Measurements from ENCODE around the gene GNAI3.

GNAI3 gene

DNA sequence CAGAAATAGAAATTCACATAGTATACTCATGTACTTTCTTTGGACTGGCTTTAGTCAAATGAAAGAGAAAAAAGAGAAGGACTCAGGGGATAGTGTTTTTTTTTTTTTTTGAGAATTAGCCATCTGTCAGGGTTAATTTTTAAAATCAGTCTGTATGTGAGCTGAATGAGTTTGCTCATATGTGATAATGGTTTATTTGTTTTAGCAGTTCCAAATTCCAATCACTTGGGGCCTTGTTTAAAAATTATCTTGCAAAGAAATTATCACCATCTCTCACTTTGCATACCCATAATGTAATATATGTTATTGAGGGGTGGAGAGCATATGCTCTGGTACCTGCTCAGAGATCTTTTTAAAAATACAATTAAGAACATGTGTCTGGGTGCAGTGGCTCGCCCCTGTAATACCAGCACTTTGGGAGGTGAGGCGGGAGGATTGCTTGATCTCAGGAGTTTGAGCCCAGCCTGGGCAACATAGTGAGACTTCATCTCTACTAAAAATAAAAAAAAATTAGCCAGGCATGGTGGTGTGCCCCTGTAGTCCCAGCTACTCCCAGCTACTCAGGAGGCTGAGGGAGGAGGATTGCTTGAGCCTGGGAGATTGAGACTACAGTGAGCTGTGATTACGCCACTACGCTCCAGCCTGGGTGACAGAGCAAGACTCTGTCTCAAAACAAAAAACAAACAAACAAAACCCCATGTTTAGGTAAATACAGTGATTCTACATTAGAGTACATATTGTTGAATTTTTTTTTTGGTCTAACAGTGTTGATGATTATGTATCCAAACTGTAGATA, 19.7 kb downstream of the GNAI3 start:
- Histone ChIP-seq H3K27me3 (replicated peaks; ENCODE audit: control insufficient read depth, insufficient read depth, low read length, poor library complexity, severe bottlenecking) (no peaks in the 10 kb centered on the region), H3K4me3 (ENCODE audit: insufficient read depth, low read depth, low read length, poor library complexity, severe bottlenecking) (no peak overlapping the region), H3K9me3 (ENCODE audit: control insufficient read depth, low read length) (no peaks in the 10 kb centered on the region), H3K36me3 (ENCODE audit: control insufficient read depth, insufficient read depth, low read length) (no peaks in the 10 kb centered on the region), H3K4me1 (ENCODE audit: control insufficient read depth, insufficient read depth, low read length, poor library complexity, severe bottlenecking) (peaks cover 13% of the 10 kb centered on the region), H3K27ac (ENCODE audit: insufficient read depth, low read length, poor library complexity, severe bottlenecking) (no peak overlapping the region)
- no peak for DNase-seq

DNA sequence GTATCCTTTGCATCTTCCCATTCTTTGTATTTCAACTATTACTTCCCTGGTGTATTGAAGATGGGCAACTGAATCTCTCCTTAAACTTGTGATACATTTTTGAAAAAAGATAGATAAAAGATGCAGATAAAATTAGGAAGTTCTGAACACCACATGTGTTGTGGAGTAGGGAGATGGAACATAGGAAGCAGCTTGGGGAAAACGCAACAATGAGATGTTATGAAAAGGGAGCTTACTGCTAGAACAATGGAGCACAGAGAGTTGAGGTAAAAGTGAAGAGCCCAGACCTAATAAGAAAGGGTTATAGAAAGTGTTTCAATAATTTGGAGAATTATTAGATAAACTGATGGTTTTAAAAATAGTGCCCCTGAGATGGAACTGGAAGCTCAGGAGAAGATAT, 20.9 kb downstream of the GNAI3 start:
- Histone ChIP-seq H3K27ac (ENCODE audit: insufficient read depth, low read length, poor library complexity, severe bottlenecking) (no peak overlapping the region), H3K27me3 (replicated peaks; ENCODE audit: control insufficient read depth, insufficient read depth, low read length, poor library complexity, severe bottlenecking) (no peaks in the 10 kb centered on the region), H3K4me1 (ENCODE audit: control insufficient read depth, insufficient read depth, low read length, poor library complexity, severe bottlenecking) (peaks cover 2% of the 10 kb centered on the region), H3K36me3 (ENCODE audit: control insufficient read depth, insufficient read depth, low read length) (no peaks in the 10 kb centered on the region), H3K4me3 (ENCODE audit: insufficient read depth, low read depth, low read length, poor library complexity, severe bottlenecking) (no peak overlapping the region), H3K9me3 (ENCODE audit: control insufficient read depth, low read length) (no peaks in the 10 kb centered on the region)
- no peak for DNase-seq

DNA sequence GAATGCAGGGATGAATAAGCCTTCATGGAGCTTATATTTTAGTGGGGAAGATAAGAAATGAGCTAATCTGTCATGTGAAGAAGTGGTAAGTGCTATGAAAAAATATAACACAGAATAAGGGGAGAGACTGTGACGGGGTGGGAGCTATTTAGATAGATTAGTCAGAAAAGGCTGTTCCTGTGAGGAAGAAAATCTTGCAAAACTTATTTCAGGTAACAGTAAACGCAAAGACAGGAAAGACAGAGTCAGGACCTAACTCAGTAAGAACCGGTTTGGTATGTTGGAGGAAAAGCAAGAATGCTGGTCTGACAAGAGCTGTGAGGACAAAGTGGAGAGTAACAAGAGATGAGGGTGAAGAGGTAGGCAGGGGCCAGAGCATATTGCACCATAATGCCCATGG, 22.0 kb downstream of the GNAI3 start:
- Histone ChIP-seq H3K9me3 (ENCODE audit: control insufficient read depth, low read length) (no peaks in the 10 kb centered on the region), H3K27ac (ENCODE audit: insufficient read depth, low read length, poor library complexity, severe bottlenecking) (no peak overlapping the region), H3K4me3 (ENCODE audit: insufficient read depth, low read depth, low read length, poor library complexity, severe bottlenecking) (no peak overlapping the region), H3K4me1 (ENCODE audit: control insufficient read depth, insufficient read depth, low read length, poor library complexity, severe bottlenecking) (peaks cover 2% of the 10 kb centered on the region), H3K36me3 (ENCODE audit: control insufficient read depth, insufficient read depth, low read length) (no peaks in the 10 kb centered on the region), H3K27me3 (replicated peaks; ENCODE audit: control insufficient read depth, insufficient read depth, low read length, poor library complexity, severe bottlenecking) (no peaks in the 10 kb centered on the region)
- no peak for DNase-seq

DNA sequence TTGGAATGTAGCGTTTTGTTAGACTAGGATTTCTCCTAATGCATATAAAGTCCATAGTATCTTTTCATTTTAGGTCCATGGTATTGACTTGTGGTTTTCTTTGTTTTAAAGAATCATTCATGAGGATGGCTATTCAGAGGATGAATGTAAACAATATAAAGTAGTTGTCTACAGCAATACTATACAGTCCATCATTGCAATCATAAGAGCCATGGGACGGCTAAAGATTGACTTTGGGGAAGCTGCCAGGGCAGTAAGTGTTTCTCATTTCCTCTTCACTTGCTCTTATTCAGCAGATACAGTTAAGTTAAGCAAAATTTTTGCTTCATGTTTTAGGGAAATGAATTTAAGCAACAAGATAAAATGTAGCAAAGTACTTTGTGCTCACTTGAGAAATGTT, 25.4 kb downstream of the GNAI3 start:
- no peak overlapping the region for H3K4me3 ChIP-seq (ENCODE audit: insufficient read depth, low read depth, low read length, poor library complexity, severe bottlenecking)
- no peaks in the 10 kb centered on the region for H3K4me1 ChIP-seq (ENCODE audit: control insufficient read depth, insufficient read depth, low read length, poor library complexity, severe bottlenecking)
- no peaks in the 10 kb centered on the region for H3K9me3 ChIP-seq (ENCODE audit: control insufficient read depth, low read length)
- H3K27me3 ChIP-seq (replicated peaks; ENCODE audit: control insufficient read depth, insufficient read depth, low read length, poor library complexity, severe bottlenecking) = no peaks in the 10 kb centered on the region
- no peak overlapping the region for H3K27ac ChIP-seq (ENCODE audit: insufficient read depth, low read length, poor library complexity, severe bottlenecking)
- peaks cover 12% of the 10 kb centered on the region for H3K36me3 ChIP-seq (ENCODE audit: control insufficient read depth, insufficient read depth, low read length)
- no peak for DNase-seq

DNA sequence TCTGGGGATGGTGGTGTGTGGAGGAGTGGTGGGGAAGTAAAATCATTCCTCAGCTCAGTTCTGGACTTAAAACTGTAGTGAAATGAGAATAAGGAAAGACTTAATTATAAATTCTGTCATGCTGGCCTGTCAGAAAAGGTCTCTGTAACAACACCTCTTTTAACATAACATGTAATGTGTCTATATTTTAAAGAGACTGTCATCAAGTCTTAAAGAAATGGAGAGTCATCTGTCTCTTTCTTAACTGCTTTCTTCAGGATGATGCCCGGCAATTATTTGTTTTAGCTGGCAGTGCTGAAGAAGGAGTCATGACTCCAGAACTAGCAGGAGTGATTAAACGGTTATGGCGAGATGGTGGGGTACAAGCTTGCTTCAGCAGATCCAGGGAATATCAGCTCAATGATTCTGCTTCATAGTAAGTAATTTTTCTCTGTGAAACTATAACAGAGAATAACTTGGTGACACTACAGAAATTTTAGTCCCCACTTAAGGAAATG, 30.6 kb downstream of the GNAI3 start:
- Histone ChIP-seq H3K27ac (ENCODE audit: insufficient read depth, low read length, poor library complexity, severe bottlenecking) (no peak overlapping the region), H3K36me3 (ENCODE audit: control insufficient read depth, insufficient read depth, low read length) (peaks cover 49% of the 10 kb centered on the region)

DNA sequence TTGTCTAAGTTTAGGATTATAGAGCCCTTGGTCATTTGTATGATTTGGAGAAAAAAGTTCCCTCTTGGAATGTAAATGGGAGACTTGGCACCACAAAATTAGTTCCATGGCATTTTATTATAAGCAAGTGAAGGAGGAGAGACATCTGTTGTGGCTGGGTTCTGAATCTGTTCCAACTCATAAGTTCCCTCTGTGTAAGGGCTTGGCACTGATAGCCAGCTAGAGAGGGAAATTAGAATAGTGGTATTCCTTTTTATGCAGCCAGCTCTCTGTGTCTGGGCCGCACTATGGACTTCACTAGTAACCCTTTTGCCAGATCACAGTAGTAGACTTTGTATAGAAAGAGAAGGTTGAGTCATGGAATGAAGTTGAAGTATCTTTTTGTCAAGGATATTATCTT, 31.1 kb downstream of the GNAI3 start:
- peaks cover 54% of the 10 kb centered on the region for H3K36me3 ChIP-seq (ENCODE audit: control insufficient read depth, insufficient read depth, low read length)
- H3K27me3 ChIP-seq (replicated peaks; ENCODE audit: control insufficient read depth, insufficient read depth, low read length, poor library complexity, severe bottlenecking) = no peaks in the 10 kb centered on the region
- no peak for DNase-seq

More for the DNA sequence above, 30.6 kb downstream of the GNAI3 start:
- no peak overlapping the region for H3K4me3 ChIP-seq (ENCODE audit: insufficient read depth, low read depth, low read length, poor library complexity, severe bottlenecking)
- H3K9me3 ChIP-seq (ENCODE audit: control insufficient read depth, low read length) = no peaks in the 10 kb centered on the region
- H3K27me3 ChIP-seq (replicated peaks; ENCODE audit: control insufficient read depth, insufficient read depth, low read length, poor library complexity, severe bottlenecking) = no peaks in the 10 kb centered on the region
- no peak for DNase-seq
- no peaks in the 10 kb centered on the region for H3K4me1 ChIP-seq (ENCODE audit: control insufficient read depth, insufficient read depth, low read length, poor library complexity, severe bottlenecking)

DNA sequence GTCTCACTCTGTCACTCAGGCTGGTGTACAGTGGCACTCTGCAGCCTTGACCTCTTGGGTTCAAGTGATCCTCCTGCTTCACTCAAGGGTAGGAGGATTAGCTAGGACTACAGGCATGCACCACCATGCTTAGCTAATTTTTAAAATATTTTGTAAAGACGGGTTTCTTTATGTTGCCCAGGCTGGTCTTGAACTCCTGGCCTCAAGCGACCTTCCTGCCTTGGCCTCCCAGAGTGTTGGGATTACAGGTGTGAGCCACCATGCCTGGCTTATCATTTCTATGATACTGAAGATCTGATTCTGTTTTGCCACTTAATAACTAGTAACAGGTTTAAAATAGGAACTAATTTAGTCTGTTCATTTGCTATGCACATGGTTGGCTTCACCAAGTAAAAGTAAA, 33.6 kb downstream of the GNAI3 start:
- no peak overlapping the region for H3K27ac ChIP-seq (ENCODE audit: insufficient read depth, low read length, poor library complexity, severe bottlenecking)
- H3K36me3 ChIP-seq (ENCODE audit: control insufficient read depth, insufficient read depth, low read length) = peaks cover 72% of the 10 kb centered on the region
- no peak overlapping the region for H3K4me3 ChIP-seq (ENCODE audit: insufficient read depth, low read depth, low read length, poor library complexity, severe bottlenecking)
- H3K4me1 ChIP-seq (ENCODE audit: control insufficient read depth, insufficient read depth, low read length, poor library complexity, severe bottlenecking) = no peaks in the 10 kb centered on the region
- no peaks in the 10 kb centered on the region for H3K9me3 ChIP-seq (ENCODE audit: control insufficient read depth, low read length)
- H3K27me3 ChIP-seq (replicated peaks; ENCODE audit: control insufficient read depth, insufficient read depth, low read length, poor library complexity, severe bottlenecking) = no peaks in the 10 kb centered on the region
- DNase-seq = no peak

More for the DNA sequence above, 31.1 kb downstream of the GNAI3 start:
- Histone ChIP-seq H3K9me3 (ENCODE audit: control insufficient read depth, low read length) (no peaks in the 10 kb centered on the region), H3K27ac (ENCODE audit: insufficient read depth, low read length, poor library complexity, severe bottlenecking) (no peak overlapping the region), H3K4me3 (ENCODE audit: insufficient read depth, low read depth, low read length, poor library complexity, severe bottlenecking) (no peak overlapping the region), H3K4me1 (ENCODE audit: control insufficient read depth, insufficient read depth, low read length, poor library complexity, severe bottlenecking) (no peaks in the 10 kb centered on the region)

DNA sequence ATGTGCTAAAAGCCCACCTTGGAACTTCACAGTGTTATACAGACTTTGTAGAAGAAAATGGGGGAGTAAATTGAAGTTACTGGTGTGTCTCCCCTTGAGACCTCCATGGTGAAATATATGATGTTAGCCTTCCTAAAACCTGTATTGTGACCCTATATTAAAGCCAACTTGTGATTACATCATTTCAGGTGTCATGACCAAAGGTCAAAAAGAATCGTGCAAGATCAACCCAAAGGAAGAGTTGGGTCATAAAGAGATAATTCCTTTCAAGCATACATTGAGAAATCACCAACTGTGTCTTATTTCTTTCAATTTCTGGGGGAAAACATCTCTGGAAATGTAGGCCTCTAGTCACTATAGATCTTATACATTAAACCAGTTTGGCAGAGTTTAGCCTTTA, 36.4 kb downstream of the GNAI3 start:
- no peak for DNase-seq
- Histone ChIP-seq H3K9me3 (ENCODE audit: control insufficient read depth, low read length) (no peaks in the 10 kb centered on the region), H3K4me1 (ENCODE audit: control insufficient read depth, insufficient read depth, low read length, poor library complexity, severe bottlenecking) (no peaks in the 10 kb centered on the region), H3K27ac (ENCODE audit: insufficient read depth, low read length, poor library complexity, severe bottlenecking) (no peak overlapping the region), H3K27me3 (replicated peaks; ENCODE audit: control insufficient read depth, insufficient read depth, low read length, poor library complexity, severe bottlenecking) (no peaks in the 10 kb centered on the region), H3K4me3 (ENCODE audit: insufficient read depth, low read depth, low read length, poor library complexity, severe bottlenecking) (no peak overlapping the region), H3K36me3 (ENCODE audit: control insufficient read depth, insufficient read depth, low read length) (peaks cover 63% of the 10 kb centered on the region)

DNA sequence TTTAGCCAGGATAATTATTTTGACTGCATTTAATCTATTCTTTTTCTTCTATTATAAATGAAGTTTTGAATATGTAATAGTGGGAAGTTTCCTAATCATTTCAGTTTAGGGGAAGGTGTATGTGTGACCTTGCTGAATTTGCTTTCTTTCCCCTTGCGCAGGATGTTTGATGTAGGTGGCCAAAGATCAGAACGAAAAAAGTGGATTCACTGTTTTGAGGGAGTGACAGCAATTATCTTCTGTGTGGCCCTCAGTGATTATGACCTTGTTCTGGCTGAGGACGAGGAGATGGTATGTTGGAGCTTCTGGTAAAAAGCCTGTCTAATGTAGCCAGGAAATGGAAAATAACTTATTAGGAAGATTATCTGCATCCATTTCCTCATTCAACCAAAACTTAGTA, 37.6 kb downstream of the GNAI3 start:
- peaks cover 57% of the 10 kb centered on the region for H3K36me3 ChIP-seq (ENCODE audit: control insufficient read depth, insufficient read depth, low read length)
- H3K27me3 ChIP-seq (replicated peaks; ENCODE audit: control insufficient read depth, insufficient read depth, low read length, poor library complexity, severe bottlenecking) = no peaks in the 10 kb centered on the region
- no peak overlapping the region for H3K27ac ChIP-seq (ENCODE audit: insufficient read depth, low read length, poor library complexity, severe bottlenecking)
- no peak overlapping the region for H3K4me3 ChIP-seq (ENCODE audit: insufficient read depth, low read depth, low read length, poor library complexity, severe bottlenecking)
- H3K4me1 ChIP-seq (ENCODE audit: control insufficient read depth, insufficient read depth, low read length, poor library complexity, severe bottlenecking) = no peaks in the 10 kb centered on the region
- DNase-seq = no peak
- no peaks in the 10 kb centered on the region for H3K9me3 ChIP-seq (ENCODE audit: control insufficient read depth, low read length)

DNA sequence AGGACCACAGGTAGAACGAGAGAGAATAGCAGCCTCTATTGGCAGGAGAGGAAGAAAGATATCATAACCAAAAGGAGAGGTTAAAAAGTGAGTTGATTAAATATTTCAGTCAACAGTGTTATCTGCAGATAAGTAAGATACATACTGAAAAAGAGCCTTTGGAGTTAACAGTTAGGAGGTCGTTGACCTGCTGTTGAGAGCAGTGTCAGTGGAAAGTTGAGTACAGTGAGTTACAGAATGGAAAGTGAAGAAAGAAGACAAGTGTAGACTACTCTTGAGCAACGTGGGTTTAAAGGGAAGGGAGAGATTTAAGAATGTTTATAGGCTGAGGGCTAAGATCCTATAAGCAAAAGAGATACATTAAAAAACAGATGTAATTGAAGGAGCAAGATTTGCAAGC, 40.8 kb downstream of the GNAI3 start:
- no peak overlapping the region for H3K4me3 ChIP-seq (ENCODE audit: insufficient read depth, low read depth, low read length, poor library complexity, severe bottlenecking)
- H3K27me3 ChIP-seq (replicated peaks; ENCODE audit: control insufficient read depth, insufficient read depth, low read length, poor library complexity, severe bottlenecking) = no peaks in the 10 kb centered on the region
- H3K36me3 ChIP-seq (ENCODE audit: control insufficient read depth, insufficient read depth, low read length) = peaks cover 50% of the 10 kb centered on the region
- no peak for DNase-seq
- no peaks in the 10 kb centered on the region for H3K9me3 ChIP-seq (ENCODE audit: control insufficient read depth, low read length)
- no peak overlapping the region for H3K27ac ChIP-seq (ENCODE audit: insufficient read depth, low read length, poor library complexity, severe bottlenecking)
- no peaks in the 10 kb centered on the region for H3K4me1 ChIP-seq (ENCODE audit: control insufficient read depth, insufficient read depth, low read length, poor library complexity, severe bottlenecking)
